OCI-LY7 (cell line): ENCODE results near the gene ZDHHC22. TPM values are rescaled to one million over a fixed set of nuclear protein-coding genes. Genes with fewer than 3 reads are reported as not detected.

ENCODE experiments used
- BruUV-seq: library from RNA; stranded (reverse); fragments of 400-500 nt; replicated peaks from 2 replicates; lab custom pipeline; 2021; lab: Mats Ljungman, UMichigan
- CTCF ChIA-PET: fragments of 300-600 bp; sonication (Branson Sonifier 250); formaldehyde crosslinking; loops from one replicate; lab custom pipeline; 2022; ENCODE audit warnings: antibody characterized with exemption; ENCODE audit not compliant: unreplicated experiment; lab: Charles Lee
- POLR2A ChIA-PET: fragments of 300-600 bp; sonication (Branson Sonifier 250); formaldehyde crosslinking; loops from one replicate; lab custom pipeline; 2022; ENCODE audit warnings: antibody characterized with exemption; lab: Charles Lee
- DNase-seq: peaks from one replicate; pipeline ENCODE4 v3.0.0-alpha.2; 2015; ENCODE audit warnings: low spot score
- H2AFZ ChIP-seq: fragments of 200-600 bp; sonication (generic), shearing (Covaris generic); 2 replicates; pipeline ENCODE4 v1.6.1; 2014; ENCODE audit warnings: mild to moderate bottlenecking, antibody characterized with exemption, low read length, moderate library complexity
- H3K27ac ChIP-seq: fragments of 200-600 bp; sonication (generic); 2 replicates; pipeline ENCODE4 v1.5.1; 2014; ENCODE audit warnings: mixed run types, low read depth, mild to moderate bottlenecking, moderate library complexity, low read length, inconsistent platforms; ENCODE audit not compliant: poor library complexity, severe bottlenecking
- H3K36me3 ChIP-seq: fragments of 200-600 bp; sonication (generic); 2 replicates; pipeline ENCODE4 v1.6.1; 2014; ENCODE audit warnings: mild to moderate bottlenecking, antibody characterized with exemption, low read length, moderate library complexity, mixed read lengths; ENCODE audit not compliant: insufficient read depth
- H3K4me1 ChIP-seq: fragments of 200-600 bp; sonication (generic); 2 replicates; pipeline ENCODE4 v1.5.1; 2014; ENCODE audit warnings: mild to moderate bottlenecking, low read length; ENCODE audit not compliant: insufficient read depth, poor library complexity, severe bottlenecking
- H3K4me2 ChIP-seq: fragments of 200-600 bp; sonication (generic); 2 replicates; pipeline ENCODE4 v1.6.1; 2014; ENCODE audit warnings: mild to moderate bottlenecking, low read length
- H3K4me3 ChIP-seq: fragments of 200-600 bp; sonication (generic); 2 replicates; pipeline ENCODE4 v1.5.1; 2014; ENCODE audit warnings: mild to moderate bottlenecking, low read depth, low read length; ENCODE audit not compliant: poor library complexity, severe bottlenecking
- H3K79me2 ChIP-seq: fragments of 200-600 bp; sonication (generic); 2 replicates; pipeline ENCODE4 v1.6.1; 2016; ENCODE audit warnings: low read depth, mild to moderate bottlenecking, low read length, moderate library complexity, mixed read lengths; ENCODE audit not compliant: insufficient read depth
- H3K9me2 ChIP-seq: fragments of 200-600 bp; sonication (generic); 2 replicates; pipeline ENCODE4 v1.6.1; 2016; ENCODE audit warnings: mild to moderate bottlenecking, low read length, mixed read lengths; ENCODE audit not compliant: insufficient read depth
- H3K9me3 ChIP-seq: fragments of 200-600 bp; sonication (generic); 2 replicates; pipeline ENCODE4 v1.6.1; 2014; ENCODE audit warnings: mild to moderate bottlenecking, mixed run types, low read length, mixed read lengths
- H4K20me1 ChIP-seq: fragments of 200-600 bp; sonication (generic); 2 replicates; pipeline ENCODE4 v1.6.1; 2014; ENCODE audit warnings: mild to moderate bottlenecking, antibody characterized with exemption, low read length, moderate library complexity, mixed read lengths; ENCODE audit not compliant: insufficient read depth
- CTCF ChIP-seq: fragments of 200-600 bp; sonication (generic); conservative IDR thresholded peaks from 2 replicates; pipeline ENCODE4 v1.5.1; 2014; ENCODE audit warnings: mild to moderate bottlenecking, antibody characterized with exemption, low read length, moderate library complexity, mixed read lengths
- EZH2phosphoT487 ChIP-seq: fragments of 200-600 bp; sonication (generic); IDR thresholded peaks from 2 replicates; pipeline ENCODE4 v1.6.1; 2018; ENCODE audit warnings: low read depth, borderline replicate concordance, mild to moderate bottlenecking, mixed run types, antibody characterized with exemption, low read length, moderate library complexity, mixed read lengths
- intact Hi-C: fragments of 100-400 bp; cut with micrococcal nuclease; formaldehyde crosslinking; loops from one replicate; pipeline ENCODE4 v1.10.0; 2022; ENCODE audit not compliant: unreplicated experiment
- total RNA-seq, 2 experiments: library from RNA; depleted of rRNA in 1 of 2; stranded (reverse); fragments of >200 nt in 1 of 2; shearing (Covaris generic) in 1 of 2; gene quantifications; 2 replicates each; pipeline ENCODE4 v1.2.3, GENCODE V29; 2014 to 2022

Gene ZDHHC22
- total RNA-seq, 2 experiments from 2014 or later: not detected

- TF ChIP-seq EZH2phosphoT487 (no peak), CTCF (no peak)
- Histone ChIP-seq H3K4me2 (no peak overlapping the region), H3K79me2 (no peaks in the 10 kb centered on the region), H3K27ac (no peak overlapping the region), H3K9me2 (no peaks in the 10 kb centered on the region), H3K36me3 (no peaks in the 10 kb centered on the region; the same call in 1 of the 2 replicates), H3K4me1 (no peaks in the 10 kb centered on the region), H3K9me3 (peaks cover 14% of the 10 kb centered on the region), H4K20me1 (no peaks in the 10 kb centered on the region), H3K4me3 (no peak overlapping the region), H2AFZ (no peak overlapping the region)
- no peak for DNase-seq
- BruUV-seq: no TSS peak
- ChIA-PET POLR2A (no interaction called here), CTCF (no interaction called here)
- intact Hi-C loops: no loop called here
Measured at GRCh38 chr14:77088219-77088618, 53.4 kb downstream of the ZDHHC22 start.

- no peaks in the 10 kb centered on the region for H3K9me2 ChIP-seq
- TF ChIP-seq EZH2phosphoT487 (no peak), CTCF (no peak)
- no peak overlapping the region for H3K4me3 ChIP-seq
- no peaks in the 10 kb centered on the region for H3K79me2 ChIP-seq
- intact Hi-C loops: no loop called here
- CTCF ChIA-PET: no interaction called here
- DNase-seq: no peak
- H2AFZ ChIP-seq: no peak overlapping the region
- no peaks in the 10 kb centered on the region for H3K4me1 ChIP-seq
- no peaks in the 10 kb centered on the region for H4K20me1 ChIP-seq
- POLR2A ChIA-PET: no interaction called here
- H3K9me3 ChIP-seq: peaks cover 14% of the 10 kb centered on the region
- no peak overlapping the region for H3K27ac ChIP-seq
- no peak overlapping the region for H3K4me2 ChIP-seq
- no TSS peak for BruUV-seq
- H3K36me3 ChIP-seq: no peaks in the 10 kb centered on the region; the same call in 1 of the 2 replicates
Measured at GRCh38 chr14:77087631-77088030, 54.0 kb downstream of the ZDHHC22 start.

GRCh38 chr14:77086951-77087350, 54.6 kb downstream of the ZDHHC22 start:
- H4K20me1 ChIP-seq: no peaks in the 10 kb centered on the region
- no peak overlapping the region for H2AFZ ChIP-seq
- POLR2A ChIA-PET: no interaction called here
- no peaks in the 10 kb centered on the region; the same call in 1 of the 2 replicates for H3K36me3 ChIP-seq
- H3K27ac ChIP-seq: no peak overlapping the region
- no peak overlapping the region for H3K4me3 ChIP-seq
- no peaks in the 10 kb centered on the region for H3K79me2 ChIP-seq
- intact Hi-C loops: no loop called here
- CTCF ChIA-PET: no interaction called here
- no peak for TF ChIP-seq EZH2phosphoT487
- TF ChIP-seq CTCF: no peak
- H3K9me2 ChIP-seq: no peaks in the 10 kb centered on the region
- H3K4me1 ChIP-seq: no peaks in the 10 kb centered on the region
- BruUV-seq: no TSS peak
- DNase-seq: no peak
- peaks cover 14% of the 10 kb centered on the region for H3K9me3 ChIP-seq
- no peak overlapping the region for H3K4me2 ChIP-seq
